SW480 (cell line): Measurements from ENCODE around the gene PSMC3IP.

Source experiments
- DNase-seq: peaks from one replicate; pipeline ENCODE4 v3.0.0-alpha.2; 2016; ENCODE audit warnings: low spot score

PSMC3IP gene

DNA sequence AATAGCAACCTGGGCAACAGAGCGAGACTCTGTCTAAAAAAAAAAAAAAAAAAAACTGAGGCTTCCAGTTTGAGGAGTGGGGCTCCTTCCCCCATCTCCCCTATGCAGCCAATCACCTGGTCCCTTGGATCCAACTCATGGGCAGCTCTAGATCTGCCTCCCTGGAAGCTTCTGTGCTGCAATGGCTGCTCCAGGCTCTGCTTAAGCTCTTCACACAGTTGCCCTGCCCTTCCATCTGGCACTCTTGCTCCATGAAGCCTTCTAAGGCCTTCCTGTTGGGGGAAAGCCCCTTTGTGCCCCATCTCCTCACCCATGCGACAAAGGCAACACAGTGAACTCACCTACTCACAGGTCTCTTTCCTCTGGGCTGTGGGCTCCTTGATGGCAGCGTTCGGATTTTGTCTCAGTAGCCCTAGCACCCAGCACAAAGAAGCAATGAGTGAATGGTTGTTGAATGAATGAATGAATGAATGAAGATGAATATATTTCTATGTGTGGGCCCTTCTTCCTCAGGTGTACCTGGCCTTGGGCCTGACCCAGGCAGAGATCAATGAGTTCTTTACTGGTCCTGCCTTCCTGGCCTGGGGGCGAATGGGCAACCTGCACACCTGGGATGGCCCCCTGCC, 39.6 kb downstream of the PSMC3IP start:
- DNase-seq: no peak

DNA sequence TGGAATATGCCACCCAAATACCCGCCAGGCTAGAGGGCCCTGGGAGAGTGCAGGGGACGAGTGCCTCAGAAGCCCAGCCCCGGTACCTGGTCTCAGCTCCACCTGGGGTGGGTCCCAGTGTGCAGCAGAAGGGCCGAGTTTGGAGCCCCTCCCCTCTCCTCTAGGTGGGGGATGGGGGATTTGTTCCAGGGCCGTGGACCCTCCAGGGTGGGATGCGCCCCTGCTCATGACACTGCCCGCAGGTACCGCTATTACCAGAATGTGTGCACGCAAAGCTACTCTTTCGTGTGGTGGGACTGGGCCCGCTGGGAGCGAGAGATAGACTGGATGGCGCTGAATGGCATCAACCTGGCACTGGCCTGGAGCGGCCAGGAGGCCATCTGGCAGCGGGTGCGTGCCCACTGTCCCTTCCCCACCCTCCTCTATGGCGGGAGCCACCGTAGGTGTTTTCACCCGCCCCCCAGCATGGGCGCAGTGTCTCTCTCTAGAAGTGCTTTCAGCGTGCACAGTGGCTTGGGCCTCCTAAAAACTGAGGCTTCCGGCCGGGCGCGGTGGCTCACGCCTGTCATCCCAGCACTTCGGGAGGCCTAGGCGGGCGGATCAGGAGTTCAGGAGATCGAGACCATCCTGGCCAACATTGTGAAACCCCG, 40.2 kb downstream of the PSMC3IP start:
- no peak for DNase-seq

DNA sequence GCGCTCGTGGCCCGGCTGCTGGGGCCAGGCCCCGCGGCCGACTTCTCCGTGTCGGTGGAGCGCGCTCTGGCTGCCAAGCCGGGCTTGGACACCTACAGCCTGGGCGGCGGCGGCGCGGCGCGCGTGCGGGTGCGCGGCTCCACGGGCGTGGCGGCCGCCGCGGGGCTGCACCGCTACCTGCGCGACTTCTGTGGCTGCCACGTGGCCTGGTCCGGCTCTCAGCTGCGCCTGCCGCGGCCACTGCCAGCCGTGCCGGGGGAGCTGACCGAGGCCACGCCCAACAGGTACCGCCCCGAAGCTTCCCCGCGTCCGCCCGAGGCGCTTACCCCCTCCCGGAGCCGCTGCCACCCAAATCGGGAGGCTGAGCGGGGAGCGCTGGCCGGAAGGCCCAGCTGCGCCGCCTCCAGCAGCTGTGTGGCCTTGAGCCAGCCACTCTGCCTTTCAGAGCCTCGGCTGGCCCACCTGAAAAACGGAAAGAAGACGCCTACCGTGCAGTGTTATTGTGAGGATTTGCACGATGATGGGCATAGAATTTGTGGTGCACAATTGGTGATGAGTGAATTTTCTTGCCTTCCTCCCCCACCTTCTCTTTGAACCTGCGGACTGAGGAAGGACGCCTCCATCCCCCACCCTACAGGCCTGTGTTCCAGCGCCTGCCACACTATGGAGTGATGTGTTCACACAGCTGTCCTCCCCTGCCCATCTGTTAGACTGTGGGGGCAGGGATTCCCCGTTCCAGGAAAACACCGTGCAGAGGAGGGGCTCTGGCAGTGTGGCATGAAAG, 41.0 kb downstream of the PSMC3IP start:
- DNase-seq: peak; percentile 79

DNA sequence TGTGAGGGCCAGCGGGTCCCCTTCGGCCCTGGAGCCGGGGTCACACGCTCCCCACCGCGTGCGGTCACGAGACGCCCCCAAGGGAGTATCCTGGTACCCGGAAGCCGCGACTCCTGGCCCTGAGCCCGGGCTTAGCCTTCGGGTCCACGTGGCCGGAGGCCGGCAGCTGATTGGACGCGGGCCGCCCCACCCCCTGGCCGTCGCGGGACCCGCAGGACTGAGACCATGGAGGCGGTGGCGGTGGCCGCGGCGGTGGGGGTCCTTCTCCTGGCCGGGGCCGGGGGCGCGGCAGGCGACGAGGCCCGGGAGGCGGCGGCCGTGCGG, 41.5 kb downstream of the PSMC3IP start, which contains the start of gene NAGLU:
Gene NAGLU, plus strand, starts transcription at position 194 of the 324 bp plus-strand sequence. Its CDS starts 32 bp downstream, at position 226.
- peak; percentile 81 for DNase-seq

- no peak for DNase-seq
Measured at GRCh38 chr17:42535155-42536047, 42.1 kb downstream of the PSMC3IP start.

DNA sequence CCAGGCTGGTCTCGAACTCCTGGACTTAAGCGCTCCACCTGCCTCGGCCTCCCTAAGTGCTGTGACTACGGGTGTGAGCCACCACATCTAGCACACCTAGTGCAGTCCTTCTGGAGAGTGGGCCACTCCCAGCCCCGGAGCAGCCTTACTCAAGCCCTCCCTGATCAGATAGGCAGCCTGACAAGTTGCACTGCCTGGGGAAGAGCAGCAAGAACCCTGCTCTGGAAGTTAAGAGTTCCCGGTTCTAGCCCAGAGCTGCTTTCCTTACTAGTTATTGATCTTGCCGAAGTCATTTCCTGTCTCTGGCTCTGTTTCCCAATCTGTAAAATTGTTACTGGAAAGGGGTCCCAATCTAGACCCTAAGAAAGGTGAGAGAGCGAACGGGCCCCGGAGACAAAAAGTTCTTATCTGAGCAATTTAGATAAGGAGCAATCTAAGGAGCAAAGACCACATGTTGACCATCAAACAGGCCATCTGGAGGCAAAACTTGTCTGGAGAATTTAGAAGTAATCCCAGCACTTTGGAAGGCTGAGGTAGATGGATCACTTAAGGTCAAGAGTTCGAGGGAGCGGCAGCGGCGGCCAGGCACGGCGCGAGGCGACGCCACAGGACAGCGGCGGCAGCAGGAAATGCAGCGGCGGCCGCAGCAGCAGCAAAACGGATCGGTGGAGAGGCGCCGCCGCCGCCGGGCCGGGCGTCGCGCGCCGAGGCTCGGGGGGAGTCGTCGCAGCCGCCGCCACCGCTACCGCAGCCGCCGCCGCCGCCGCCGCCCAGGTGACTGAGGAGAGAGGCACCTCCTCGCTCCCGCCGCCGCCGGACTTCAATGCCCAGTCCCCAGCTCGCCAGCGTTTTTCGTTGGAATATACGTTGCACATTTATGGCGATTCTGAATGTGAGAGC, 45.8 kb downstream of the PSMC3IP start:
- DNase-seq: peak; percentile 65

- no peak for DNase-seq
Measured at GRCh38 chr17:42530952-42531454, 46.5 kb downstream of the PSMC3IP start.

DNA sequence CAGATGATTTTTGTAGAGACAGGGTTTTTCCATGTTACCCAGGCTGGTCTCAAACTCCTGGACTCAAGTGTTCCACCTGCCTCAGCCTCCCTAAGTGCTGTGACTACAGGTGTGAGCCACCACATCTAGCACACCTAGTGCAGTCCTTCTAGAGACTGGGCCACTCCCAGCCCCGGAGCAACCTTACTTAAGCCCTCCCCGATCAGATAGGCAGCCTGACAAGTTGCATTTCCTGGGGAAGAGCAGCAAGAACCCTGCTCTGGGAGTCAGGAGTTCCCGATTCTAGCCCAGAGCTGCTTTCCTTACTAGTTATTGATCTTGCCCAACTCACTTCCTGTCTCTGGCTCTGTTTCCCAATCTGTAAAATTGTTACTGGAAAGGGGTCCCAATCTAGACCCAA, 48.5 kb downstream of the PSMC3IP start:
- no peak for DNase-seq

DNA sequence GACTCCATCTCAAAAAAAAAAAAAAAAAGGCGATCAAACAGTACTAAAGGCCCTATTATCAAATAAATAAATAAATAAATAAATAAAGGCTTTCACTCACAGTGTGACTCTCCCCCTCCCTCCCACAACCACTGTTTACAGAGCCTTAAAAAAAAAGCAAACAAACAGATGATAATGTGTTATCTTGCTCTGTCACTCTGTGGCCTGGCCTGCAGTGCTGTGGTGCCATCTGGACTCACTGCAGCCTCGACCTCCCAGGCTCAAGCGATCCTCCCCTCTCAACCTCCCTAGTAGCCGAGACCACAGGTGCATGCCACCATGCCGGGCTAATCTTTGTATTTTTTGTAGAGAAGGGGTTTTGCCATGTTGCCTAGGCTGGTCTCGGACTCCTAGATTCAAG, 49.6 kb downstream of the PSMC3IP start:
- DNase-seq: no peak

DNA sequence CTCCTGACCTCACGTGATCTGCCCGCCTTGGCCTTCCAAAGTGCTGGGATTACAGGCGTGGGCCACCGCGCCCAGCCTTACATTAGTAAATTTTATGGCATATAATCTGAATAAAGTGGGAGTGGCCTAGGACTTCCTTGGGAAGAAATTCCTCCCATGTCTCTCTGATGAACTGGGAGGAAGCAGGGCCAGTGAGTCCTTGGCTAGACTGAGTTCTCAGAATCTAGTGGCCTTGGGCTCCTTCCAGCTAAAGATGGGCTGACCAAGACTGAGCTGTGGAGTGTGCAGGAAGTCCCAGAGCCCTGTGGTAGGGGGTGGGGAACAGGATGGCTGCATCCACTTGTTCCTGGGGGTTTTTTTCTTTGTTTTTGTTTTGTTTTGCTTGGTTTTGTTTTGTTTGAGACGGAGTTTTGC, 51.5 kb downstream of the PSMC3IP start:
- no peak for DNase-seq

DNA sequence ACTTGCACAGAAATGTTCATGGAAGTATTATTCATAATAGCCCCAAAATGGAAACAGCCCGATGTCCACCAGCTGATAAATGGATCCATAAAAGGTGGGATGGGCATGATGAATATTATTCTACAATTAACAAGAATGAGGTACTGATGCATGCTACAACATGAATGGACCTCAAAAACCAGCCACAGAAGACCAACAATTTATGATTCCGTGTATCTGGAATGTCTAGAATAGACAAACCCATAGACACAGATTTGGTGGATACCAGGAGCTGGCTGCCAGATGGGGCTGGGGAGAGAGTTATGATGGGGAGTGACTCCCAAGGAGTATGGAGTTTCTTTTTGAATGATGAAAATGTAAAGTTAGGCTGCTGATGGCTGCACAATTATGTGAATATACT, 52.3 kb downstream of the PSMC3IP start:
- no peak for DNase-seq

DNA sequence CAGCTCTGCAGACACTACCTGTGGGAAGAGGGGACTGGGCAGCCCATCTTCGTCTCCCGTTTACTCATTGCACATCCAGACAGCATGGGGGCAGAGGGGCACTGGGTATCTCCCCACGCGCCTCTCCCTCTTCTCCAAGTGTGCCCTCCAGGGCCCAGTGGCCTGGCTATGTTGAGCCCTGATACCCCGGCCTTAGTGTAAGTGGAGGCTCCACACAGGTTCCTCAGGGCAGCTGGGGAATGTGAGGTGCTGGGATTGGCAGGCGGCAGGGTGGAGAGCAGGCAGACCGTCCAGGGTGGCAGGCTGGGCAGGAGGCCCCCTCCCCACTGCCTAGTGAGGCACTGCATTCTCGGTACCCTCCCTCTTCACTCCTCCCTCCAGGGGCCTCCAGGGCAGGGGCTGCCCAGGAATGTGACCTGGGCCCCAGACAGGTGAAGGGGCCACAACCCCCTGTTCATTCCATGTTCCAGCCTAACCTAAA, 54.7 kb downstream of the PSMC3IP start:
- no peak for DNase-seq
